ENCODE results near the gene BCL11A. TPM values are rescaled to one million over a fixed set of nuclear protein-coding genes. Genes with fewer than 3 reads are reported as not detected.

Gene BCL11A
- total RNA-seq, 1 experiment from 2014 or later, result 0.13 TPM

DNA sequence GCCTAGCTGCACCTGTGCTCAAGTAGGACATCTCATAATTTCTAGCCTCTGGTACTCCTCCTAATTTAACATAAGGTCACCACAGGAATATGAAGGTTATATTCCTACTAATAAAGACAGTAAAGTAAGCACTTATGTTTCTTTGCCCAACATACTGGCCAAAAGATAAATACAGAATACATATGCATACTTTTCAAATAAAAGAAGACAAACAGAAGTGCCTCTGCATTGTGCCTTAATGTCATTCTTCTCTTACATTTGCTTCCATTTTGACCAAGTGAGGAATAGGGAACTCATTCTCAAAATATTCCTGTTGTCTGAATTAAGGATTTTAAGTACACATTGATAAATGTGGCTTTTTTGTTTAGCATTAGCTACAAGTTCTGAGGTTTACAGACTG lies 5.6 kb downstream of the BCL11A start:
- peaks cover 74% of the 10 kb centered on the region for H3K27me3 ChIP-seq (replicated peaks)
- no peak for DNase-seq (ENCODE audit: low read depth in 1 of 2, low spot score in 2 of 2)
- no peaks in the 10 kb centered on the region for H3K9me3 ChIP-seq (replicated peaks)
- peaks cover 23% of the 10 kb centered on the region for H3K4me1 ChIP-seq (replicated peaks)
- H3K4me3 ChIP-seq, result no peak overlapping the region
- H3K27ac ChIP-seq, result no peak overlapping the region
- H3K36me3 ChIP-seq, result 0 out of 2 replicates have a peak, but pooled peaks cover 2% of the 10 kb centered on the region

DNA sequence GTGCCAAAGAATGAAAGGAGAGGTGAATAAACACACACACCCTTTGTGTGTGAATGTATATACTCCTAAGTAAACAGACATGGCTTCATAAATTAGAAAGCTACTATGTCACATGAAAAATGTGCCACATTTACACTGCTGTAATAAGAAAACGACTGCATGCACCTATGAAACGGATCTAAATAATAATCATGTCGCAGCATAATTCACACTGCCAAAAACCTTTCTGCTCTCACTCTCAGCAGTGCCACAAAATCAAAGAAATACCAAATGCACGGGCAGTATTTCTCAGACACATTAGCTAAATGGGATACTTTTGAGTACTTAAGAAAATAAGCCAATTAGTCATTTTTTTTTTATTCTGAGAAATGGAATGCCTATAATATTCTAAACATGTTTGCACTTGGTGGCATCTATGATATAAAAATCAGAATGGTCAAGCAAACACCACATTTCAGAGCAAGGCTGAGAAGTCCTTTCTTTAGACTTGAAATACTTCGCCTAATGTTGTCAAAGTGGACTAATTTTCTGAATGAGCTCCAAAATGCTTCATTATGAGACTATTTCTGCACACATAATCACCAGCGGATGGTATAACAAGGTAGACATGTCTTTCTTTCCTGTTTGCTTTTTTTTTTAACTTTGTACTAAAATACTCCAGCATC lies 6.6 kb downstream of the BCL11A start:
- Histone ChIP-seq H3K4me1 (replicated peaks) (peaks cover 14% of the 10 kb centered on the region), H3K4me3 (no peak overlapping the region), H3K36me3 (0 out of 2 replicates have a peak, but pooled peaks cover 2% of the 10 kb centered on the region), H3K27ac (no peak overlapping the region), H3K9me3 (replicated peaks) (no peaks in the 10 kb centered on the region), H3K27me3 (replicated peaks) (peaks cover 64% of the 10 kb centered on the region)
- DNase-seq (ENCODE audit: low read depth in 1 of 2, low spot score in 2 of 2), result no peak

DNA sequence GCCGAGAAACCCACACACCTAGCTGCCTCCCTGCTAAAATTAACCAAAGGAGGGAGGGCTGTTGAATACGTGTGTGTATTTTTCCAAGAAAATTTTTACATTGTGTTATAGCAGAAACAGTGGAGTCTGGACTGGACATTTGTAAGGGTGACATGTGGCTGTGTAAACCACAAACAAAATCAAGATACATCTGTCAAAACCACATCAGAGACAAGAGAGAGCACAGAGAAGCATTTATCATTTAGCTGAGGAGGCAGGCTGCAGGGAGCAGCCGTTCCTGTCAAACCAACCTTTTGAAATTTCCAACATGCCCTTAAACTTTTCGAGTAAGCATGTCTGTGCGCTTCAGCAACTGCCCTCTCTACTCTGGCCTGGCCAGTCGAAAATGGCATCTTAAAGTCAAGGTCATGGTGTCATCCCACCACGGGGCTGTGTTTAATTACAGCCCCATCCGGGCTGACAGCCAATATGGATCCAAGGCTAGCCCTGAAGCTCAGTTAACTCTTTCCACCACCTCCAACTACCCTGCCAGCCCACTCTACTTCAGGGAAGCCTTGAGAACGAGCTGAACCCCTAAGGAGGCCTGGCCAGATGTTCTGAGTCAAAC lies 8.4 kb downstream of the BCL11A start:
- no peak for DNase-seq (ENCODE audit: low read depth in 1 of 2, low spot score in 2 of 2)
- Histone ChIP-seq H3K27ac (no peak overlapping the region), H3K4me3 (no peak overlapping the region), H3K36me3 (0 out of 2 replicates have a peak, but pooled peaks cover 2% of the 10 kb centered on the region), H3K4me1 (replicated peaks) (peaks cover 8% of the 10 kb centered on the region), H3K9me3 (replicated peaks) (no peaks in the 10 kb centered on the region), H3K27me3 (replicated peaks) (peaks cover 48% of the 10 kb centered on the region)

- no peak for DNase-seq (ENCODE audit: low read depth in 1 of 2, low spot score in 2 of 2)
- no peaks in the 10 kb centered on the region for H3K36me3 ChIP-seq
- H3K4me1 ChIP-seq (replicated peaks), result no peaks in the 10 kb centered on the region
- H3K4me3 ChIP-seq, result no peak overlapping the region
- no peaks in the 10 kb centered on the region for H3K9me3 ChIP-seq (replicated peaks)
- H3K27ac ChIP-seq, result no peak overlapping the region
- peaks cover 38% of the 10 kb centered on the region for H3K27me3 ChIP-seq (replicated peaks)
Measured at GRCh38 chr2:60544062-60544461, 9.4 kb downstream of the BCL11A start.

- no peak for DNase-seq (ENCODE audit: low read depth in 1 of 2, low spot score in 2 of 2)
- no peaks in the 10 kb centered on the region for H3K4me1 ChIP-seq (replicated peaks)
- H3K27ac ChIP-seq, result no peak overlapping the region
- H3K36me3 ChIP-seq, result no peaks in the 10 kb centered on the region
- no peak overlapping the region for H3K4me3 ChIP-seq
- peaks cover 28% of the 10 kb centered on the region for H3K27me3 ChIP-seq (replicated peaks)
- no peaks in the 10 kb centered on the region for H3K9me3 ChIP-seq (replicated peaks)
Measured at GRCh38 chr2:60541056-60541651, 12.3 kb downstream of the BCL11A start.

- no peaks in the 10 kb centered on the region for H3K36me3 ChIP-seq
- no peak for DNase-seq (ENCODE audit: low read depth in 1 of 2, low spot score in 2 of 2)
- peaks cover 29% of the 10 kb centered on the region for H3K27me3 ChIP-seq (replicated peaks)
- H3K4me1 ChIP-seq (replicated peaks), result no peaks in the 10 kb centered on the region
- H3K9me3 ChIP-seq (replicated peaks), result no peaks in the 10 kb centered on the region
- H3K4me3 ChIP-seq, result no peak overlapping the region
- no peak overlapping the region for H3K27ac ChIP-seq
Measured at GRCh38 chr2:60540074-60540473, 13.4 kb downstream of the BCL11A start.

GRCh38 chr2:60539140-60539539 lies 14.3 kb downstream of the BCL11A start:
- H3K4me3 ChIP-seq, result no peak overlapping the region
- H3K27me3 ChIP-seq (replicated peaks), result peaks cover 34% of the 10 kb centered on the region
- no peaks in the 10 kb centered on the region for H3K36me3 ChIP-seq
- DNase-seq (ENCODE audit: low read depth in 1 of 2, low spot score in 2 of 2), result no peak
- H3K4me1 ChIP-seq (replicated peaks), result no peaks in the 10 kb centered on the region
- H3K9me3 ChIP-seq (replicated peaks), result no peaks in the 10 kb centered on the region
- H3K27ac ChIP-seq, result no peak overlapping the region

DNA sequence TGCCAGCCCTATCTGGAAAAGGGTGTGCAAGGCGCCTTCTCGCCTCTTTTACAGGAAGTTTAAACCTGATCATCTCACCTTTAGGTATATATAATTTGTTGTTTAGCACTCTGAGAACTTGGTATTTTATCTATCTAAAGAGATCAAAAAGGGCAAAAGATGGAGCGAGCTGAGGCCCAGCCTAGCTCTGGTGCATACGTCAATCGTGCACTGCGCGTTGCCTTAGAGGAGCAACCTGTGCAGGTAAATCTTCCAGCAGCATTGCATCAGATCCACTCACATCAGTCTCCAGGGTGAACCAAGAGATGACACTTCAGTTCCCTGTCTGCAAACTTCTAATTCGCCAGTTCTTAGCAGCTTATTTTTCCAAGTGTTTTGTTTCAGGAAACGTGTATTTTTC lies 15.4 kb downstream of the BCL11A start:
- Histone ChIP-seq H3K4me3 (no peak overlapping the region), H3K36me3 (no peaks in the 10 kb centered on the region), H3K9me3 (replicated peaks) (no peaks in the 10 kb centered on the region), H3K27ac (no peak overlapping the region), H3K27me3 (replicated peaks) (peaks cover 39% of the 10 kb centered on the region), H3K4me1 (replicated peaks) (peaks cover 5% of the 10 kb centered on the region)
- DNase-seq (ENCODE audit: low read depth in 1 of 2, low spot score in 2 of 2), result no peak

DNA sequence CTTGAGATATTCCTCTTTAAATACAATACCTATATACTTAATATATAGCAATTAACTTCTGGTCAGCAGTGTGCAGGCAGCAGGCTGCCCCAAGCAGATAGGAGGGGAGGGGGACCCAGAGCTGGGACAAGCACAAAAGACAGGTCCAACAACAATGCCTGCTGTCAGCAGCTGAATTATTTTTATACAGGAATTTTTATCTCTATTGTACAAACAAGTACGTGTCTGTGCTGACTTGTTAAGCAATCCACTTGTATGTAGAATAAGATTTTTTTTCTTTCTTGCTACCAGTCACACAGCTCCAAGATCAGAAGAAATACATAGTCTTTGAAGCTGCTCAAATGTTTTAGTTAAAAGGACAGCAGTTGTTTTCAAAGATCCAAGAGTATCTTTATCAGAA lies 16.7 kb downstream of the BCL11A start:
- peaks cover 39% of the 10 kb centered on the region for H3K27me3 ChIP-seq (replicated peaks)
- no peaks in the 10 kb centered on the region for H3K36me3 ChIP-seq
- DNase-seq (ENCODE audit: low read depth in 1 of 2, low spot score in 2 of 2), result no peak
- no peaks in the 10 kb centered on the region for H3K9me3 ChIP-seq (replicated peaks)
- H3K4me1 ChIP-seq (replicated peaks), result peaks cover 13% of the 10 kb centered on the region
- H3K27ac ChIP-seq, result no peak overlapping the region
- H3K4me3 ChIP-seq, result no peak overlapping the region

DNA sequence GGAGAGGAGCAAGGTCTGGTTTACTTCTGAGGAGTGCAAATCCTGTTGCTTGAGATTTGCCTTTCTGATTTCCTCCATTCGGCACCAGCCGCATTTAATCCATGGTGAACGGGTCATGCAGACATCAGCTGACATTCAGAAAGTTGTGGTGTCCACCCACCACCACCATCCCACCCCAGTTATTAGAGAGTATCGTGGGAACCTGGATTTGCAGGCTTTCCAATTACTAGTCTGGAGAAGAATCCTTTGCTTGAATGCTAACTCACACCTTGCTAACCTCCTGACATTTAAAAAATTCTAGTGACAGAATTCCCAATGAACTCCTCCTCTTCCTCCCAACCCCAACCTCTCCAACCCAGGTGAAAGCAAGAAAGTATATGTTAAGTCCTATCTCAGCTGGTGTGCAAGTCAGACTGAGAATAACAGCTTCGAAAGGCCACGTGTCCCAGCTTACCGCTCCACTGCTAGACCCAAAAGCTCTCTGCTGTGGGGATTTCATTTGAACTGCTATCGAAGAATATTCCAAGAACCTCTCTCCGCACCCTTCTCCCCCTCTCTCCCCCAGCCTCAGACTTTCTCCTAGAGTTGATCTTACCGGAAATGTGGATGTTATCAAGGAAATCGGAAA lies 17.7 kb downstream of the BCL11A start:
- Histone ChIP-seq H3K27me3 (replicated peaks) (peaks cover 39% of the 10 kb centered on the region), H3K36me3 (no peaks in the 10 kb centered on the region), H3K27ac (no peak overlapping the region), H3K4me1 (replicated peaks) (peaks cover 13% of the 10 kb centered on the region), H3K4me3 (no peak overlapping the region), H3K9me3 (replicated peaks) (no peaks in the 10 kb centered on the region)
- DNase-seq (ENCODE audit: low read depth in 1 of 2, low spot score in 2 of 2), result no peak

DNA sequence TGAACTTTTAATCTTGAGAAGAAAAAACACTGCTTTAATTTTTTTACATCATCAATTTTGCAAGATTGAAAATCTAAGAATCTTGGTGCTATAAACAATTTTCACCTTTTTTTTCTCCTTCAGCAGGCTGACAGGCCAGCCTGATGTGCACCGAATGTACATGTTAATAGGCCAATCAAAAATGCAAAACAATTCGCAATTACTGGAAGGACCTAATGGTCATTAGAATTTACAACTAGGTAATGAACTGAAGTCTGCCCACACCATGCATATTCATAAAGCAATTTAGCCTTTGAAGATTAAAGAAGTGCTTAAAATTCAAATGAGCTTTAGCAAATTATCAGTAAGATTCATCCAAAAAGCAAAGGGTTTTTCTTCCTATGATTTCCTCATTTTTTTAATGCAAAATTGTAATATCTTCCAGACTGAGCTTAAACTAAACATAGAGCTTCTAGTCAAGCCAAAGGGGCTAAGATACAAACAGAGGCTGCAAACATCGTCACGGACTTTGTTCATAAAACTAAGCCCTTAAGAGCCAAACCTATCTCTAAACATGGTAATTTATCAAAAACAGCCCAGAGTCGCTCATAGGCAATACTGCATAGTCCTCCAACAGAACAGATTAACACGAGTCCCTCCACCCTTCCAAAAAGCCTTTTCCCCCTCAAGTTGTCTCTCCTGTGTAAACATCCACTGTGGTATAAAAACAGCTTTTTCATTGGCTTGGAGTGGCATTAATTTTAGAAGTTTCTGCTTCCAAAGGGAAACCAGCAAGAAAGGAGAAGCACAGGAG lies 18.4 kb downstream of the BCL11A start:
- DNase-seq (ENCODE audit: low read depth in 1 of 2, low spot score in 2 of 2), result no peak
- H3K4me3 ChIP-seq, result no peak overlapping the region
- no peaks in the 10 kb centered on the region for H3K36me3 ChIP-seq
- H3K27ac ChIP-seq, result no peak overlapping the region
- peaks cover 13% of the 10 kb centered on the region for H3K4me1 ChIP-seq (replicated peaks)
- peaks cover 39% of the 10 kb centered on the region for H3K27me3 ChIP-seq (replicated peaks)
- H3K9me3 ChIP-seq (replicated peaks), result no peaks in the 10 kb centered on the region

- Histone ChIP-seq H3K4me1 (replicated peaks) (peaks cover 13% of the 10 kb centered on the region), H3K4me3 (no peak overlapping the region), H3K9me3 (replicated peaks) (no peaks in the 10 kb centered on the region), H3K27me3 (replicated peaks) (peaks cover 39% of the 10 kb centered on the region), H3K36me3 (no peaks in the 10 kb centered on the region), H3K27ac (no peak overlapping the region)
- no peak for DNase-seq (ENCODE audit: low read depth in 1 of 2, low spot score in 2 of 2)
Measured at GRCh38 chr2:60534052-60534685, 19.3 kb downstream of the BCL11A start.
